ENCODE results near the gene MVD.

DNA sequence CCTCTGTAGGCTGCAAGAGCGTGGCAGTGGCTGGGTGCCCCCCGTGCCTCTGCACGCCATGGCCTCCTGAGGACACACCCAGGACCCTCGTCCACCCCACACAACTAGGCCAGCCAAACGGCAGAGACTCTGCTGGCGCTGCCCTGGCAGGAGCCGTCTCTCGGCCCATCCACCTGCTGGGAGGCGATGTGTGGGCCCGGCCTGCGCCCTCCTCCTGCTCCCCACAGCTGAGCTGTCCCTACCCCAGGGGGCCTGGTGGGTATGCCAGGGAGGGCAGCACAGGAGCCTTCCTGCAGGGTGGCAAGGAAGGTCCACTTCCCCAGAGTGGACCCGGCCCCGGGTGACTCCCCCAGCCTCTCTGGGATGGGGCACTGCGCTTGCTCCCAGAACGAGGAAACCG is 36.3 kb upstream of the MVD start:
- TF ChIP-seq, protein P1, sequence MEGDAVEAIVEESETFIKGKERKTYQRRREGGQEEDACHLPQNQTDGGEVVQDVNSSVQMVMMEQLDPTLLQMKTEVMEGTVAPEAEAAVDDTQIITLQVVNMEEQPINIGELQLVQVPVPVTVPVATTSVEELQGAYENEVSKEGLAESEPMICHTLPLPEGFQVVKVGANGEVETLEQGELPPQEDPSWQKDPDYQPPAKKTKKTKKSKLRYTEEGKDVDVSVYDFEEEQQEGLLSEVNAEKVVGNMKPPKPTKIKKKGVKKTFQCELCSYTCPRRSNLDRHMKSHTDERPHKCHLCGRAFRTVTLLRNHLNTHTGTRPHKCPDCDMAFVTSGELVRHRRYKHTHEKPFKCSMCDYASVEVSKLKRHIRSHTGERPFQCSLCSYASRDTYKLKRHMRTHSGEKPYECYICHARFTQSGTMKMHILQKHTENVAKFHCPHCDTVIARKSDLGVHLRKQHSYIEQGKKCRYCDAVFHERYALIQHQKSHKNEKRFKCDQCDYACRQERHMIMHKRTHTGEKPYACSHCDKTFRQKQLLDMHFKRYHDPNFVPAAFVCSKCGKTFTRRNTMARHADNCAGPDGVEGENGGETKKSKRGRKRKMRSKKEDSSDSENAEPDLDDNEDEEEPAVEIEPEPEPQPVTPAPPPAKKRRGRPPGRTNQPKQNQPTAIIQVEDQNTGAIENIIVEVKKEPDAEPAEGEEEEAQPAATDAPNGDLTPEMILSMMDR (IDR thresholded peaks at IDR 0.05), result no peak
- TF ChIP-seq POLR2A (IDR thresholded peaks at IDR 0.05) (no peak), EP300 (IDR thresholded peaks at IDR 0.05) (no peak)
